Measurements from ENCODE around the gene MS4A7. TPM values are rescaled to one million over a fixed set of nuclear protein-coding genes. Genes with fewer than 3 reads are reported as not detected.

Gene MS4A7
- total RNA-seq, 1 donor from 2014 or later = not detected

- no peak overlapping the region for H3K4me2 ChIP-seq (ENCODE audit: low read length)
- no peak overlapping the region for H3K27ac ChIP-seq (ENCODE audit: low read depth, low read length)
- H4K20me1 ChIP-seq (ENCODE audit: insufficient read depth, low read length) = no peaks in the 10 kb centered on the region
- H3K79me2 ChIP-seq (ENCODE audit: insufficient read depth, low read length) = no peaks in the 10 kb centered on the region
- Mint-ChIP-seq H3K4me3 (ENCODE audit: unreplicated experiment) (no peak overlapping the region), H3K27ac (ENCODE audit: unreplicated experiment) (no peak overlapping the region), H3K9me3 (ENCODE audit: unreplicated experiment) (peaks cover 3% of the 10 kb centered on the region), H3K36me3 (ENCODE audit: low read depth, unreplicated experiment) (no peaks in the 10 kb centered on the region), H3K27me3 (ENCODE audit: low read depth, unreplicated experiment) (peaks cover 5% of the 10 kb centered on the region), H3K4me1 (ENCODE audit: low read depth, unreplicated experiment) (peaks cover 2% of the 10 kb centered on the region)
- FAIRE-seq (no peak), DNase-seq (ENCODE audit: low read depth) (no peak)
- no peaks in the 10 kb centered on the region for H3K4me1 ChIP-seq (ENCODE audit: insufficient read depth, low read length)
- no peak overlapping the region for H2AFZ ChIP-seq (ENCODE audit: low read depth, low read length)
- no peak overlapping the region for H3K4me3 ChIP-seq (ENCODE audit: insufficient read depth, low read depth, low read length)
- H3K27me3 ChIP-seq (ENCODE audit: insufficient read depth, low read length) = no peaks in the 10 kb centered on the region
- no peaks in the 10 kb centered on the region for H3K9me3 ChIP-seq (ENCODE audit: insufficient read depth, low read depth, low read length)
- TF ChIP-seq CTCF (IDR thresholded peaks at IDR 0.05; ENCODE audit: insufficient read depth, low read depth, low read length) (no peak), EZH2 (IDR thresholded peaks at IDR 0.05; ENCODE audit: insufficient read depth, low read length) (no peak)
- H3K36me3 ChIP-seq (ENCODE audit: insufficient read depth, low read length) = no peaks in the 10 kb centered on the region
- no peak overlapping the region for H3K9ac ChIP-seq (ENCODE audit: low read length)
Observed at GRCh38 chr11:60377401-60378136, 763 bp upstream of the MS4A7 start.

- Histone ChIP-seq H3K79me2 (ENCODE audit: insufficient read depth, low read length) (no peaks in the 10 kb centered on the region), H3K36me3 (ENCODE audit: insufficient read depth, low read length) (no peaks in the 10 kb centered on the region), H2AFZ (ENCODE audit: low read depth, low read length) (no peak overlapping the region), H3K27ac (ENCODE audit: low read depth, low read length) (no peak overlapping the region), H3K4me3 (ENCODE audit: insufficient read depth, low read depth, low read length) (no peak overlapping the region), H3K27me3 (ENCODE audit: insufficient read depth, low read length) (no peaks in the 10 kb centered on the region), H3K4me2 (ENCODE audit: low read length) (no peak overlapping the region), H4K20me1 (ENCODE audit: insufficient read depth, low read length) (no peaks in the 10 kb centered on the region), H3K9me3 (ENCODE audit: insufficient read depth, low read depth, low read length) (peaks cover 2% of the 10 kb centered on the region), H3K4me1 (ENCODE audit: insufficient read depth, low read length) (no peaks in the 10 kb centered on the region), H3K9ac (ENCODE audit: low read length) (no peak overlapping the region)
- DNase-seq (ENCODE audit: low read depth) = no peak
- H3K9me3 Mint-ChIP-seq (ENCODE audit: unreplicated experiment) = no peaks in the 10 kb centered on the region
- no peak overlapping the region for H3K27ac Mint-ChIP-seq (ENCODE audit: unreplicated experiment)
- H3K4me1 Mint-ChIP-seq (ENCODE audit: low read depth, unreplicated experiment) = peaks cover 5% of the 10 kb centered on the region
- TF ChIP-seq CTCF (IDR thresholded peaks at IDR 0.05; ENCODE audit: insufficient read depth, low read depth, low read length) = no peak
- TF ChIP-seq EZH2 (IDR thresholded peaks at IDR 0.05; ENCODE audit: insufficient read depth, low read length) = no peak
- FAIRE-seq = no peak
- H3K27me3 Mint-ChIP-seq (ENCODE audit: low read depth, unreplicated experiment) = peaks cover 6% of the 10 kb centered on the region
- H3K36me3 Mint-ChIP-seq (ENCODE audit: low read depth, unreplicated experiment) = no peaks in the 10 kb centered on the region
- H3K4me3 Mint-ChIP-seq (ENCODE audit: unreplicated experiment) = no peak overlapping the region
Observed at GRCh38 chr11:60389279-60389910, 11.1 kb downstream of the MS4A7 start.

- Histone ChIP-seq H3K27me3 (ENCODE audit: insufficient read depth, low read length) (no peaks in the 10 kb centered on the region), H4K20me1 (ENCODE audit: insufficient read depth, low read length) (no peaks in the 10 kb centered on the region), H3K9me3 (ENCODE audit: insufficient read depth, low read depth, low read length) (peaks cover 2% of the 10 kb centered on the region), H2AFZ (ENCODE audit: low read depth, low read length) (no peak overlapping the region), H3K4me3 (ENCODE audit: insufficient read depth, low read depth, low read length) (no peak overlapping the region), H3K9ac (ENCODE audit: low read length) (no peak overlapping the region), H3K27ac (ENCODE audit: low read depth, low read length) (no peak overlapping the region), H3K79me2 (ENCODE audit: insufficient read depth, low read length) (no peaks in the 10 kb centered on the region), H3K4me2 (ENCODE audit: low read length) (no peak overlapping the region), H3K36me3 (ENCODE audit: insufficient read depth, low read length) (no peaks in the 10 kb centered on the region), H3K4me1 (ENCODE audit: insufficient read depth, low read length) (no peaks in the 10 kb centered on the region)
- Mint-ChIP-seq H3K36me3 (ENCODE audit: low read depth, unreplicated experiment) (no peaks in the 10 kb centered on the region), H3K4me3 (ENCODE audit: unreplicated experiment) (no peak overlapping the region), H3K27me3 (ENCODE audit: low read depth, unreplicated experiment) (peaks cover 6% of the 10 kb centered on the region), H3K27ac (ENCODE audit: unreplicated experiment) (no peak overlapping the region), H3K9me3 (ENCODE audit: unreplicated experiment) (no peaks in the 10 kb centered on the region), H3K4me1 (ENCODE audit: low read depth, unreplicated experiment) (peaks cover 5% of the 10 kb centered on the region)
- FAIRE-seq (no peak), DNase-seq (ENCODE audit: low read depth) (no peak)
- TF ChIP-seq CTCF (IDR thresholded peaks at IDR 0.05; ENCODE audit: insufficient read depth, low read depth, low read length) (no peak), EZH2 (IDR thresholded peaks at IDR 0.05; ENCODE audit: insufficient read depth, low read length) (no peak)
Observed at GRCh38 chr11:60390419-60390818, 12.1 kb downstream of the MS4A7 start.
